Endothelial cell of umbilical vein (primary cell): ENCODE data around the gene CD300C. TPM values are rescaled to one million over a fixed set of nuclear protein-coding genes. Genes with fewer than 3 reads are reported as not detected.

ENCODE experiments used
- BruUV-seq: library from RNA; stranded (reverse); fragments of 400-500 nt; replicated peaks from 2 replicates; lab custom pipeline; 2021; lab: Mats Ljungman, UMichigan
- CTCF ChIA-PET: fragments of 300-600, 350-600 bp; sonication (Branson Sonifier 250); formaldehyde crosslinking; loops from one replicate; lab custom pipeline; 2021; ENCODE audit warnings: antibody characterized with exemption, inconsistent platforms; lab: Charles Lee
- POLR2A ChIA-PET: fragments of 300-600, 350-600 bp; sonication (Branson Sonifier 250); formaldehyde crosslinking; loops from one replicate; lab custom pipeline; 2021; ENCODE audit warnings: antibody characterized with exemption, inconsistent platforms; lab: Charles Lee
- DNase-seq: peaks from one replicate; pipeline ENCODE4 v3.0.0-alpha.2; 2011; ENCODE audit warnings: low read depth, low spot score
- FAIRE-seq: peaks from 2 replicates; lab custom pipeline; 2011; peaks lifted over from hg19 to GRCh38; lab: Jason Lieb, UNC
- H2AFZ ChIP-seq: 2 replicates; pipeline ENCODE4 v1.6.0; 2012; ENCODE audit warnings: low read depth, low read length, control low read depth, inconsistent platforms
- H3K27ac ChIP-seq: 2 replicates; pipeline ENCODE4 v1.5.1; 2011; ENCODE audit warnings: low read depth, mild to moderate bottlenecking, control low read depth, low read length, moderate library complexity; ENCODE audit not compliant: insufficient read depth
- H3K27me3 ChIP-seq, 2 experiments: 2 replicates each; pipeline versions ENCODE4 v1.6.0 to v1.6.1; 2011; ENCODE audit warnings: low read length in 2 of 2, mixed read lengths in 1 of 2; ENCODE audit not compliant: control insufficient read depth in 2 of 2, insufficient read depth in 2 of 2
- H3K36me3 ChIP-seq, 2 experiments: 2 replicates in 1 of 2; 3 replicates in 1 of 2; pipeline ENCODE4 v1.5.1; 2011; ENCODE audit warnings: low read length in 2 of 2, mild to moderate bottlenecking in 1 of 2, moderate library complexity in 1 of 2; ENCODE audit not compliant: control insufficient read depth in 2 of 2, insufficient read depth in 2 of 2; ENCODE audit errors: extremely low read depth in 1 of 2
- H3K4me1 ChIP-seq: 3 replicates; pipeline ENCODE4 v1.5.1; 2011; ENCODE audit warnings: mild to moderate bottlenecking, low read length; ENCODE audit not compliant: control insufficient read depth, insufficient read depth; ENCODE audit errors: extremely low read depth
- H3K4me2 ChIP-seq: 2 replicates; pipeline ENCODE4 v1.6.1; 2011; ENCODE audit warnings: low read length, control low read depth, mixed read lengths; ENCODE audit not compliant: insufficient read depth
- H3K4me3 ChIP-seq, 3 experiments: fragments of 200-600 bp in 1 of 3; sonication (generic), shearing (Covaris generic) in 1 of 3; replicated peaks in 1 of 3; 2 replicates each; pipeline ENCODE4 v1.5.1; 2011 to 2016; ENCODE audit warnings: control low read depth in 3 of 3, low read length in 3 of 3, mild to moderate bottlenecking in 2 of 3, inconsistent platforms in 1 of 3, low read depth in 1 of 3, moderate library complexity in 1 of 3; ENCODE audit not compliant: insufficient read depth in 1 of 3
- H3K79me2 ChIP-seq: 2 replicates; pipeline ENCODE4 v1.6.0; 2012; ENCODE audit warnings: low read length, inconsistent platforms; ENCODE audit not compliant: control insufficient read depth, insufficient read depth
- H3K9ac ChIP-seq: replicated peaks from 2 replicates; pipeline ENCODE3; 2011; ENCODE audit warnings: low read length, control low read depth; ENCODE audit not compliant: insufficient read depth; ENCODE audit errors: extremely low read depth
- H3K9me1 ChIP-seq: replicated peaks from 3 replicates; pipeline ENCODE4 v1.6.0; 2011; ENCODE audit warnings: mild to moderate bottlenecking, low read length; ENCODE audit not compliant: control insufficient read depth, insufficient read depth; ENCODE audit errors: extremely low read depth
- H3K9me3 ChIP-seq: replicated peaks from 2 replicates; pipeline ENCODE4 v1.5.1; 2012; ENCODE audit warnings: low read length, inconsistent platforms; ENCODE audit not compliant: control insufficient read depth, insufficient read depth
- H4K20me1 ChIP-seq: replicated peaks from 2 replicates; pipeline ENCODE3; 2011; ENCODE audit warnings: mild to moderate bottlenecking, low read length; ENCODE audit not compliant: control insufficient read depth, insufficient read depth; ENCODE audit errors: extremely low read depth
- CTCF ChIP-seq, 2 donors: IDR thresholded peaks; 1 replicate in 1 of 2; 2 replicates in 1 of 2; pipeline ENCODE4 v1.5.1; 2011; ENCODE audit warnings: low read length in 2 of 2, mild to moderate bottlenecking in 2 of 2, moderate library complexity in 2 of 2, control low read depth in 1 of 2, inconsistent platforms in 1 of 2, low read depth in 1 of 2; ENCODE audit not compliant: insufficient read depth in 1 of 2; ENCODE audit errors: extremely low read depth in 1 of 2
- EZH2 ChIP-seq: IDR thresholded peaks from 2 replicates; pipeline ENCODE4 v1.6.1; 2012; ENCODE audit warnings: borderline replicate concordance, low read depth, mild to moderate bottlenecking, moderate library complexity, low read length, inconsistent platforms; ENCODE audit not compliant: severe bottlenecking
- FOS ChIP-seq: IDR thresholded peaks from 2 replicates; pipeline ENCODE4 v1.6.1; 2011; ENCODE audit warnings: mild to moderate bottlenecking, low read length, moderate library complexity, borderline replicate concordance; ENCODE audit not compliant: insufficient read depth
- GATA2 ChIP-seq: IDR thresholded peaks from 2 replicates; pipeline ENCODE4 v1.7.0; 2011; ENCODE audit warnings: low read depth, mild to moderate bottlenecking, moderate library complexity, mixed read lengths, low read length; ENCODE audit not compliant: insufficient read length, insufficient read depth
- JUN ChIP-seq: IDR thresholded peaks from 2 replicates; pipeline ENCODE4 v1.6.1; 2011; ENCODE audit warnings: borderline replicate concordance, low read depth; ENCODE audit not compliant: insufficient read length, insufficient read depth
- MAX ChIP-seq: IDR thresholded peaks from 2 replicates; pipeline ENCODE4 v1.6.1; 2011; ENCODE audit not compliant: insufficient read depth, insufficient read length
- MYC ChIP-seq: IDR thresholded peaks from one replicate; pipeline ENCODE4 v1.6.1; 2011; ENCODE audit warnings: mild to moderate bottlenecking, low read depth, low read length
- POLR2A ChIP-seq: IDR thresholded peaks from 2 replicates; pipeline ENCODE4 v1.6.1; 2012; ENCODE audit warnings: low read depth, mild to moderate bottlenecking, control low read depth, low read length
- POLR2AphosphoS5 ChIP-seq: IDR thresholded peaks from 2 replicates; pipeline ENCODE4 v1.6.1; 2012; ENCODE audit warnings: low read depth, mild to moderate bottlenecking, control low read depth, low read length, moderate library complexity; ENCODE audit not compliant: insufficient read depth
- dilution Hi-C: fragments of 300-500 bp; cut with MboI; formaldehyde crosslinking; loops from one replicate; pipeline ENCODE4 v1.15.0; 2019; ENCODE audit warnings: low sequenced_read_pairs; ENCODE audit not compliant: extremely low pct_ligation_motif_present
- intact Hi-C: fragments of 100-400 bp; cut with micrococcal nuclease; formaldehyde crosslinking; loops from one replicate; pipeline ENCODE4 v1.10.0; 2022
- polyA plus RNA-seq, 4 experiments: library from polyadenylated mRNA; depleted of rRNA in 3 of 4; stranded (reverse) in 3 of 4; unstranded in 1 of 4; fragments of >200 nt; gene quantifications; 2 replicates each; pipeline versions ENCODE4 v1.2.1 to v1.2.3, GENCODE V29; 2011 to 2012; ENCODE audit warnings: missing spikeins in 1 of 4
- total RNA-seq: library from RNA; stranded (reverse); gene quantifications from 2 replicates; pipeline ENCODE4 v1.2.3, GENCODE V29; 2021

Gene CD300C
- total and polyA plus RNA-seq, 2 donors (not counting 3 experiments of a cell fraction or from before 2014, with no cell fraction given), result not detected

- Histone ChIP-seq H3K9ac (no peak overlapping the region), H3K27ac (no peak overlapping the region), H3K4me1 (no peaks in the 10 kb centered on the region), H3K79me2 (no peaks in the 10 kb centered on the region), H2AFZ (no peak overlapping the region), H3K9me3 (no peaks in the 10 kb centered on the region), H3K36me3 (no peaks in the 10 kb centered on the region), H3K9me1 (no peaks in the 10 kb centered on the region), H4K20me1 (no peaks in the 10 kb centered on the region), H3K27me3 (no peaks in the 10 kb centered on the region), H3K4me3 (no peak overlapping the region), H3K4me2 (no peak overlapping the region)
- intact Hi-C loops, result no loop called here
- ChIA-PET POLR2A (no interaction called here), CTCF (no interaction called here)
- TF ChIP-seq CTCF (IDR thresholded peaks at IDR 0.05; ENCODE audit: extremely low read depth in 1 of 2, insufficient read depth in 1 of 2, low read depth in 1 of 2, low read length in 2 of 2) (no peak), JUN (no peak)
- DNase-seq, result no peak
- no peak for FAIRE-seq
- dilution Hi-C loops, result no loop called here
- BruUV-seq, result no TSS peak
These were observed 19.2 kb upstream of the CD300C start for GRCh38 chr17:74565126-74565525.

GRCh38 chr17:74563358-74563757, 17.4 kb upstream of the CD300C start:
- Histone ChIP-seq H3K4me2 (no peak overlapping the region), H3K4me1 (no peaks in the 10 kb centered on the region), H4K20me1 (no peaks in the 10 kb centered on the region), H3K9me3 (no peaks in the 10 kb centered on the region), H3K27me3 (no peaks in the 10 kb centered on the region), H3K9me1 (no peaks in the 10 kb centered on the region), H3K36me3 (no peaks in the 10 kb centered on the region), H3K9ac (no peak overlapping the region), H3K4me3 (no peak overlapping the region), H2AFZ (no peak overlapping the region), H3K27ac (no peak overlapping the region), H3K79me2 (no peaks in the 10 kb centered on the region)
- BruUV-seq, result no TSS peak
- dilution Hi-C loops (no loop called here), intact Hi-C loops (no loop called here)
- TF ChIP-seq MYC, result no peak
- no peak for TF ChIP-seq GATA2
- no peak for TF ChIP-seq FOS
- no peak for TF ChIP-seq EZH2
- TF ChIP-seq POLR2AphosphoS5, result no peak
- TF ChIP-seq POLR2A, result no peak
- no peak for TF ChIP-seq CTCF (IDR thresholded peaks at IDR 0.05; ENCODE audit: extremely low read depth in 1 of 2, insufficient read depth in 1 of 2, low read depth in 1 of 2, low read length in 2 of 2)
- no peak for TF ChIP-seq MAX
- no peak for TF ChIP-seq JUN
- DNase-seq (no peak), FAIRE-seq (no peak)
- CTCF ChIA-PET, result no interaction called here
- POLR2A ChIA-PET, result no interaction called here
